ENCODE data around the gene ZBTB4.

DNA sequence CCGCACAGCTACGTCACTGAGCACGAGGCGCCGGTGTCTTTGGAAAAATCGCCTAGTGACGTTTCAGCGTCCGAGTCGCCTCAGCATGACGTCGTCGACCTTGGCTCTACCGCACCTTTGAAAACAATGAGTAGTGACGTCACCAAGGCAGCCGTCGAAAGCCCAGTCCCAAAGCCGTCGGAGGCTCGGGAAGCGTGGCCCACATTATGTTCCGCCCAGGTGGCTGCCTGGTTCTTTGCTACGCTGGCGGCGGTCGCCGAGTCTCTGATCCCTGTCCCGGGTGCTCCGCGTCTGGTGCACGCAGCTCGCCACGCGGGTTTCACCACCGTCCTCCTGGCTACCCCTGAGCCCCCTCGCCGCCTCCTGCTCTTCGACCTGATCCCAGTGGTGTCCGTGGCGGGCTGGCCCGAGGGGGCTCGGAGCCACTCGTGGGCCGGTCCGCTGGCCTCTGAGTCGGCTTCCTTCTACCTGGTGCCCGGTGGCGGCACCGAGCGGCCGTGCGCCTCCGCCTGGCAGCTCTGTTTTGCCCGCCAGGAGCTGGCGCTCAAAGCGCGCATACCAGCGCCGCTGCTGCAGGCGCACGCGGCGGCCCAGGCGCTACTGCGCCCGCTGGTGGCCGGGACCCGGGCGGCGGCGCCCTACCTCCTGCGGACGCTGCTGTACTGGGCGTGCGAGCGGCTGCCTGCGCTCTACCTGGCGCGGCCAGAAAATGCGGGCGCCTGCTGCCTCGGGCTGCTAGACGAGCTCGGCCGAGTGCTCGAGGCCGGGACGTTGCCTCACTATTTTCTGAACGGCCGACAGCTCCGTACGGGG is 42.7 kb downstream of the ZBTB4 start:
- TF ChIP-seq CTCF (conservative IDR thresholded peaks at IDR 0.05; ENCODE audit: low read length) (no peak), EZH2phosphoT487 (IDR thresholded peaks at IDR 0.05; ENCODE audit: borderline replicate concordance) (no peak)
